IMR-90 (cell line): ENCODE data around the gene ZFPM1.

ENCODE experiments used
- BHLHE40 ChIP-seq: fragments of 150-350 bp; IDR thresholded peaks from 2 replicates; pipeline ENCODE4 v1.6.1; 2016; ENCODE audit warnings: mild to moderate bottlenecking, low read depth, low read length
- CEBPB ChIP-seq: IDR thresholded peaks from 2 replicates; pipeline ENCODE4 v1.6.1; 2012; ENCODE audit warnings: low read depth, low read length, improper control_type of control experiment
- CTCF ChIP-seq: conservative IDR thresholded peaks from 2 replicates; pipeline ENCODE4 v1.5.1; 2012; ENCODE audit warnings: mild to moderate bottlenecking, low read depth, low read length, improper control_type of control experiment
- FOS ChIP-seq: fragments of 150-350 bp; IDR thresholded peaks from 2 replicates; pipeline ENCODE4 v1.6.1; 2016; ENCODE audit warnings: low read depth, low read length
- MXI1 ChIP-seq: IDR thresholded peaks from 2 replicates; pipeline ENCODE4 v1.6.1; 2012; ENCODE audit warnings: low read depth, mild to moderate bottlenecking, low read length, moderate library complexity, borderline replicate concordance
- POLR2A ChIP-seq: IDR thresholded peaks from 2 replicates; pipeline ENCODE4 v1.6.1; 2012; ENCODE audit warnings: mild to moderate bottlenecking, low read depth, low read length
- RAD21 ChIP-seq: IDR thresholded peaks from 2 replicates; pipeline ENCODE4 v1.6.1; 2012; ENCODE audit warnings: low read length, improper control_type of control experiment
- RCOR1 ChIP-seq: IDR thresholded peaks from 2 replicates; pipeline ENCODE4 v1.6.1; 2012; ENCODE audit warnings: mild to moderate bottlenecking, low read length, improper control_type of control experiment; ENCODE audit not compliant: insufficient replicate concordance
- RFX5 ChIP-seq: IDR thresholded peaks from 2 replicates; pipeline ENCODE4 v1.8.0; 2012; ENCODE audit warnings: low read depth, mild to moderate bottlenecking, low read length, moderate library complexity
- SMC3 ChIP-seq: fragments of 150-350 bp; IDR thresholded peaks from 2 replicates; pipeline ENCODE4 v1.6.1; 2016; ENCODE audit warnings: low read depth, mild to moderate bottlenecking, antibody characterized with exemption, low read length, moderate library complexity
- USF2 ChIP-seq: fragments of 150-350 bp; IDR thresholded peaks from 2 replicates; pipeline ENCODE4 v1.6.1; 2017; ENCODE audit warnings: mild to moderate bottlenecking, antibody characterized with exemption, low read length, low read depth

- TF ChIP-seq RCOR1 (no peak), CTCF (no peak), POLR2A (no peak), MXI1 (no peak), RAD21 (no peak), SMC3 (no peak), USF2 (no peak), BHLHE40 (no peak), FOS (no peak), RFX5 (no peak), CEBPB (no peak)
These were observed 40.3 kb upstream of the ZFPM1 start for GRCh38 chr16:88412766-88413165.
